Natural killer cell (primary cell): Measurements from ENCODE around the gene CARD18. TPM values are rescaled to one million over a fixed set of nuclear protein-coding genes. Genes with fewer than 3 reads are reported as not detected.

Experiments
- ATAC-seq, 3 donors: fragments of 150-1000 bp in 2 of 3; fragments of 200-7000 bp in 1 of 3; cut with Tn5 transposase; 1 replicate in 1 of 3; 2 replicates in 2 of 3; pipeline ENCODE4 v1.10.0; 2021; ENCODE audit warnings: mild to moderate bottlenecking in 2 of 3, moderate library complexity in 2 of 3
- DNase-seq, 2 donors: peaks; one replicate each; pipeline versions ENCODE4 v3.0.0 to v3.0.0-alpha.2; 2013 to 2021; ENCODE audit warnings: mixed read lengths in 1 of 2
- H3K27ac ChIP-seq: one replicate; pipeline ENCODE4 v1.5.1; 2013; ENCODE audit warnings: mild to moderate bottlenecking, low read length
- H3K27me3 ChIP-seq: one replicate; pipeline ENCODE4 v1.6.1; 2013; ENCODE audit warnings: low read length; ENCODE audit not compliant: control insufficient read depth, insufficient read depth
- H3K36me3 ChIP-seq: one replicate; pipeline ENCODE4 v1.6.1; 2013; ENCODE audit warnings: low read length; ENCODE audit not compliant: control insufficient read depth, insufficient read depth
- H3K4me1 ChIP-seq: one replicate; pipeline ENCODE4 v1.6.1; 2013; ENCODE audit warnings: low read length; ENCODE audit not compliant: control insufficient read depth, insufficient read depth
- H3K4me3 ChIP-seq: one replicate; pipeline ENCODE4 v1.5.1; 2013; ENCODE audit warnings: low read length
- H3K9me3 ChIP-seq: one replicate; pipeline ENCODE4 v1.6.1; 2013; ENCODE audit warnings: low read length; ENCODE audit not compliant: control insufficient read depth, insufficient read depth
- H3K27ac Mint-ChIP-seq, 2 donors: one replicate each; pipeline ENCODE4 v1.8.0; 2022; ENCODE audit warnings: mild to moderate bottlenecking in 2 of 2, mixed read lengths in 2 of 2, moderate library complexity in 1 of 2
- H3K27me3 Mint-ChIP-seq, 2 donors: one replicate each; pipeline ENCODE4 v1.8.0; 2022; ENCODE audit warnings: low read depth in 2 of 2, mixed read lengths in 2 of 2
- H3K36me3 Mint-ChIP-seq: one replicate; pipeline ENCODE4 v1.8.0; 2022; ENCODE audit warnings: mixed read lengths
- H3K4me1 Mint-ChIP-seq, 2 donors: one replicate each; pipeline ENCODE4 v1.8.0; 2022; ENCODE audit warnings: mixed read lengths in 2 of 2
- H3K4me3 Mint-ChIP-seq: one replicate; pipeline ENCODE4 v1.8.0; 2022; ENCODE audit warnings: mild to moderate bottlenecking, moderate library complexity, mixed read lengths
- H3K9me3 Mint-ChIP-seq, 2 donors: one replicate each; pipeline ENCODE4 v1.8.0; 2022; ENCODE audit warnings: mixed read lengths in 2 of 2
- WGBS: methylation state at CpG from one replicate; pipeline ENCODE4 v1.1.7; 2013; ENCODE audit warnings: missing lambda C conversion rate; ENCODE audit not compliant: insufficient coverage; 5-methylcytosine and 5-hydroxymethylcytosine counted together
- intact Hi-C: fragments of 100-400 bp; cut with micrococcal nuclease; formaldehyde crosslinking; loops from one replicate; pipeline ENCODE4 v1.14.2; 2022
- total RNA-seq, 4 donors: library from RNA; stranded (reverse); fragments of 120-200 nt in 1 of 4; gene quantifications; one replicate each; pipeline versions ENCODE4 v1.2.3 to v1.2.4, GENCODE V29; 2013 to 2022
- TF ChIP-seq, protein P1 (sequence below): fragments of 200-600 bp; IDR thresholded peaks from one replicate; pipeline ENCODE4 v1.8.0; 2022; ENCODE audit warnings: antibody characterized with exemption

The CARD18 gene
- total RNA-seq, 3 donors from 2014 or later (not counting 1 experiment from before 2014, with no cell fraction given): not detected

GRCh38 chr11:105144887-105145286, 5.3 kb upstream of the CARD18 start:
- H3K27ac ChIP-seq: no peak overlapping the region
- H3K36me3 ChIP-seq: no peaks in the 10 kb centered on the region
- Mint-ChIP-seq H3K27ac (no peak overlapping the region), H3K9me3 (no peaks in the 10 kb centered on the region), H3K36me3 (no peaks in the 10 kb centered on the region), H3K4me1 (no peaks in the 10 kb centered on the region), H3K27me3 (peaks cover 8 to 11% of the 10 kb centered on the region in 2 donors), H3K4me3 (no peak overlapping the region)
- no peaks in the 10 kb centered on the region for H3K9me3 ChIP-seq
- no CpG with 5 or more reads among the region's 2 CpGs for WGBS
- intact Hi-C loops: no loop called here
- H3K4me3 ChIP-seq: no peak overlapping the region
- no peak for ATAC-seq
- TF ChIP-seq, protein P1, sequence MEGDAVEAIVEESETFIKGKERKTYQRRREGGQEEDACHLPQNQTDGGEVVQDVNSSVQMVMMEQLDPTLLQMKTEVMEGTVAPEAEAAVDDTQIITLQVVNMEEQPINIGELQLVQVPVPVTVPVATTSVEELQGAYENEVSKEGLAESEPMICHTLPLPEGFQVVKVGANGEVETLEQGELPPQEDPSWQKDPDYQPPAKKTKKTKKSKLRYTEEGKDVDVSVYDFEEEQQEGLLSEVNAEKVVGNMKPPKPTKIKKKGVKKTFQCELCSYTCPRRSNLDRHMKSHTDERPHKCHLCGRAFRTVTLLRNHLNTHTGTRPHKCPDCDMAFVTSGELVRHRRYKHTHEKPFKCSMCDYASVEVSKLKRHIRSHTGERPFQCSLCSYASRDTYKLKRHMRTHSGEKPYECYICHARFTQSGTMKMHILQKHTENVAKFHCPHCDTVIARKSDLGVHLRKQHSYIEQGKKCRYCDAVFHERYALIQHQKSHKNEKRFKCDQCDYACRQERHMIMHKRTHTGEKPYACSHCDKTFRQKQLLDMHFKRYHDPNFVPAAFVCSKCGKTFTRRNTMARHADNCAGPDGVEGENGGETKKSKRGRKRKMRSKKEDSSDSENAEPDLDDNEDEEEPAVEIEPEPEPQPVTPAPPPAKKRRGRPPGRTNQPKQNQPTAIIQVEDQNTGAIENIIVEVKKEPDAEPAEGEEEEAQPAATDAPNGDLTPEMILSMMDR: no peak
- DNase-seq: no peak
- H3K4me1 ChIP-seq: no peaks in the 10 kb centered on the region
- no peaks in the 10 kb centered on the region for H3K27me3 ChIP-seq

DNA sequence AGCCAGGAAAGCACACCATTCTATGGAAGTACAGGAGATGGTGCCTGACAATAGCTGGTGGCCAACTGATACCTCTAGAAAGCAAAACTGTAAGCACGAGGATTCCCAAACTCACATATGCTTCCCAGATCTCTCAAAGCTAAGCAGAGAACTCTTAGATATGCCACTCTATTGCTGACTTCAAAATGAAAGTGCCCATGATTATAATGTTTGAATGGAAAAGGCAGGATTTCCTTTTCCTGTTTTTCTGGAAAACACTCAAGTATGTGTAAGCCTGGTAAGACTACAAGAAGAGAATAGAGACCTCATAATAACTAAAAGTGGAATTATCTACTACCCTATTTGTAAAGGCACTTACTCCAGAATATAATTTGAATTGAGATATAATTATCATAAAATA, 2.6 kb upstream of the CARD18 start:
- Histone ChIP-seq H3K4me1 (no peaks in the 10 kb centered on the region), H3K36me3 (no peaks in the 10 kb centered on the region), H3K4me3 (no peak overlapping the region), H3K9me3 (no peaks in the 10 kb centered on the region), H3K27me3 (no peaks in the 10 kb centered on the region), H3K27ac (no peak overlapping the region)
- Mint-ChIP-seq H3K4me1 (no peaks in the 10 kb centered on the region), H3K4me3 (no peak overlapping the region), H3K27me3 (peaks cover 2 to 11% of the 10 kb centered on the region in 2 donors), H3K9me3 (peaks cover 0 to 2% of the 10 kb centered on the region in 2 donors), H3K27ac (no peak overlapping the region), H3K36me3 (no peaks in the 10 kb centered on the region)
- ATAC-seq: no peak
- no peak for DNase-seq
- WGBS: 100% methylated on average over 1 of the region's 1 CpG
- intact Hi-C loops: no loop called here
- TF ChIP-seq, protein P1: no peak

GRCh38 chr11:105137286-105137685, 2.3 kb downstream of the CARD18 start:
- Histone ChIP-seq H3K36me3 (no peaks in the 10 kb centered on the region), H3K27ac (no peak overlapping the region), H3K9me3 (no peaks in the 10 kb centered on the region), H3K4me1 (no peaks in the 10 kb centered on the region), H3K27me3 (no peaks in the 10 kb centered on the region), H3K4me3 (no peak overlapping the region)
- ATAC-seq (no peak), DNase-seq (no peak)
- Mint-ChIP-seq H3K27ac (no peak overlapping the region), H3K36me3 (no peaks in the 10 kb centered on the region), H3K4me1 (no peaks in the 10 kb centered on the region), H3K4me3 (no peak overlapping the region), H3K9me3 (peaks cover 0 to 2% of the 10 kb centered on the region in 2 donors), H3K27me3 (peaks cover 7 to 8% of the 10 kb centered on the region in 2 donors)
- intact Hi-C loops: no loop called here
- TF ChIP-seq, protein P1: no peak
- WGBS: 91% methylated on average over 1 of the region's 1 CpG

GRCh38 chr11:105135883-105136282, 3.7 kb downstream of the CARD18 start:
- ATAC-seq: no peak
- Mint-ChIP-seq H3K27me3 (peaks cover 7 to 8% of the 10 kb centered on the region in 2 donors), H3K4me3 (no peak overlapping the region), H3K27ac (no peak overlapping the region), H3K9me3 (peaks cover 2 to 6% of the 10 kb centered on the region in 2 donors), H3K4me1 (no peaks in the 10 kb centered on the region), H3K36me3 (no peaks in the 10 kb centered on the region)
- H3K9me3 ChIP-seq: no peaks in the 10 kb centered on the region
- intact Hi-C loops: no loop called here
- WGBS: 84% methylated on average over 4 of the region's 4 CpGs
- no peak overlapping the region for H3K4me3 ChIP-seq
- DNase-seq: no peak
- no peaks in the 10 kb centered on the region for H3K27me3 ChIP-seq
- no peaks in the 10 kb centered on the region for H3K36me3 ChIP-seq
- no peaks in the 10 kb centered on the region for H3K4me1 ChIP-seq
- TF ChIP-seq, protein P1: no peak
- no peak overlapping the region for H3K27ac ChIP-seq
